Measurements from ENCODE around the gene INO80B.

Gene INO80B

DNA sequence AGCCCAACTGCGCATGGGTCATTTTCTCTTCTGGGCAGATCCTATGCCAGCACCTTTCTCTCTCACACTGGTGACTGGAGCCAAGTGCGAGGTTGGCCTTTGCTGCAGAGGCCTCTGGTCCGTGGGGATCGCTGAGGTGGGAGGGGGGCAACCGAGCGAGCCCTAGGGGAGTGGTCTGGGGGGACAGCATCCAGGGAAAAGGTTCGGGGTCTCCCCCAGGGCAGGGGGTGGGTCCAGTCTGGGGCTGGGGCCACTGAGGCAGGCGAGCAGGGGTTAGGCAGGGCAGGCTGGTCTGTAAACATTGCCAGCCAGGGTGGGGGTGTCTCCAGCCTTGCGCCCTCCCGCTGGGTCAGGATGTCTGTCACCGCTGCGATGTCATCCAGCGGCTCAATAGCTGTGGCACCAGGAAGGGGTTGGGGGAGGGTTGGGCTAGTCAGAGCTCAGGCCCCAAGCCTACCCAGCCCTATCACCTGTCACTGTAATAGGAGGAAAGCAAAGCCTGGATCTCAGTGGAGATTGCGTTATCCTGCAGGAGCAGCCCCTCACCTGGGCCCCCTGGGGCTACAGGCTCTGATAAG lies 28.6 kb upstream of the INO80B start:
- TF ChIP-seq RAD21 (IDR thresholded peaks at IDR 0.05; ENCODE audit: low read depth) (no peak), FOXM1 (IDR thresholded peaks at IDR 0.05; ENCODE audit: borderline replicate concordance, low read depth) (no peak), TAF1 (IDR thresholded peaks at IDR 0.05; ENCODE audit: low read depth) (no peak), CEBPB (IDR thresholded peaks at IDR 0.05) (no peak), EGR1 (IDR thresholded peaks at IDR 0.05) (no peak), EP300 (IDR thresholded peaks at IDR 0.05; ENCODE audit: borderline replicate concordance) (no peak)
- TF ChIP-seq, protein P1, sequence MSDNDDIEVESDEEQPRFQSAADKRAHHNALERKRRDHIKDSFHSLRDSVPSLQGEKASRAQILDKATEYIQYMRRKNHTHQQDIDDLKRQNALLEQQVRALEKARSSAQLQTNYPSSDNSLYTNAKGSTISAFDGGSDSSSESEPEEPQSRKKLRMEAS (IDR thresholded peaks at IDR 0.05), result no peak
- TF ChIP-seq, protein P2, sequence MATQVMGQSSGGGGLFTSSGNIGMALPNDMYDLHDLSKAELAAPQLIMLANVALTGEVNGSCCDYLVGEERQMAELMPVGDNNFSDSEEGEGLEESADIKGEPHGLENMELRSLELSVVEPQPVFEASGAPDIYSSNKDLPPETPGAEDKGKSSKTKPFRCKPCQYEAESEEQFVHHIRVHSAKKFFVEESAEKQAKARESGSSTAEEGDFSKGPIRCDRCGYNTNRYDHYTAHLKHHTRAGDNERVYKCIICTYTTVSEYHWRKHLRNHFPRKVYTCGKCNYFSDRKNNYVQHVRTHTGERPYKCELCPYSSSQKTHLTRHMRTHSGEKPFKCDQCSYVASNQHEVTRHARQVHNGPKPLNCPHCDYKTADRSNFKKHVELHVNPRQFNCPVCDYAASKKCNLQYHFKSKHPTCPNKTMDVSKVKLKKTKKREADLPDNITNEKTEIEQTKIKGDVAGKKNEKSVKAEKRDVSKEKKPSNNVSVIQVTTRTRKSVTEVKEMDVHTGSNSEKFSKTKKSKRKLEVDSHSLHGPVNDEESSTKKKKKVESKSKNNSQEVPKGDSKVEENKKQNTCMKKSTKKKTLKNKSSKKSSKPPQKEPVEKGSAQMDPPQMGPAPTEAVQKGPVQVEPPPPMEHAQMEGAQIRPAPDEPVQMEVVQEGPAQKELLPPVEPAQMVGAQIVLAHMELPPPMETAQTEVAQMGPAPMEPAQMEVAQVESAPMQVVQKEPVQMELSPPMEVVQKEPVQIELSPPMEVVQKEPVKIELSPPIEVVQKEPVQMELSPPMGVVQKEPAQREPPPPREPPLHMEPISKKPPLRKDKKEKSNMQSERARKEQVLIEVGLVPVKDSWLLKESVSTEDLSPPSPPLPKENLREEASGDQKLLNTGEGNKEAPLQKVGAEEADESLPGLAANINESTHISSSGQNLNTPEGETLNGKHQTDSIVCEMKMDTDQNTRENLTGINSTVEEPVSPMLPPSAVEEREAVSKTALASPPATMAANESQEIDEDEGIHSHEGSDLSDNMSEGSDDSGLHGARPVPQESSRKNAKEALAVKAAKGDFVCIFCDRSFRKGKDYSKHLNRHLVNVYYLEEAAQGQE (IDR thresholded peaks at IDR 0.05; ENCODE audit: low read depth), result no peak

- TF ChIP-seq YY1 (IDR thresholded peaks at IDR 0.05; ENCODE audit: low read depth), result no peak
- TF ChIP-seq EGR1 (IDR thresholded peaks at IDR 0.05), result no peak
- TF ChIP-seq RAD21 (IDR thresholded peaks at IDR 0.05; ENCODE audit: low read depth), result no peak
- TF ChIP-seq ZBTB7A (IDR thresholded peaks at IDR 0.05; ENCODE audit: low read depth), result no peak
Measured at GRCh38 chr2:74427551-74427950, 27.3 kb upstream of the INO80B start.

DNA sequence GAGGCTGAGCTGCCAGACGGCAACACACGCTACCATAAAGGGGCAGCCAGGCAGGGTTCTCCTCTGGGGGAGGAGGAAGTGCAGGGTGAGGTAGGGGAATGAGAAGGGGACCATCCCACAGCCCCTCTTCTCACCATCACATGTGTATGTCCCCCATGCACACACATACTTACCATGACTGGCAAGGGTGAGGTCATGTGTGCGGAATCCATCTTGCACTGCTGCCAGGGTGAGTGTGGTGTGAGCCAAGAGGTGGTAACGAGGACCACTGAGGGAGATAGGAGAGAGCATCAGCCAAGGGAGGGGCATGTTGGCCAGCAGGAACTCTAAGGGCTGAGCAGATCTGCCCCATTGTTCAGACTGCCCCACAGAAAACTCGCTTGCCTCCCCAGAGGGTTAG lies 26.2 kb upstream of the INO80B start:
- TF ChIP-seq TAF1 (IDR thresholded peaks at IDR 0.05; ENCODE audit: low read depth), result no peak
- TF ChIP-seq TCF12 (IDR thresholded peaks at IDR 0.05; ENCODE audit: low read depth), result no peak

GRCh38 chr2:74429487-74430451 lies 25.1 kb upstream of the INO80B start:
- TF ChIP-seq NFIC (IDR thresholded peaks at IDR 0.05), result no peak
- TF ChIP-seq TAF1 (IDR thresholded peaks at IDR 0.05; ENCODE audit: low read depth), result no peak
- TF ChIP-seq FOXM1 (IDR thresholded peaks at IDR 0.05; ENCODE audit: borderline replicate concordance, low read depth), result no peak
- no peak for TF ChIP-seq ZBTB7A (IDR thresholded peaks at IDR 0.05; ENCODE audit: low read depth)
- no peak for TF ChIP-seq CEBPB (IDR thresholded peaks at IDR 0.05)
- no peak for TF ChIP-seq EP300 (IDR thresholded peaks at IDR 0.05; ENCODE audit: borderline replicate concordance)
- no peak for TF ChIP-seq EGR1 (IDR thresholded peaks at IDR 0.05)
- TF ChIP-seq RAD21 (IDR thresholded peaks at IDR 0.05; ENCODE audit: low read depth), result no peak
- TF ChIP-seq, protein P3, sequence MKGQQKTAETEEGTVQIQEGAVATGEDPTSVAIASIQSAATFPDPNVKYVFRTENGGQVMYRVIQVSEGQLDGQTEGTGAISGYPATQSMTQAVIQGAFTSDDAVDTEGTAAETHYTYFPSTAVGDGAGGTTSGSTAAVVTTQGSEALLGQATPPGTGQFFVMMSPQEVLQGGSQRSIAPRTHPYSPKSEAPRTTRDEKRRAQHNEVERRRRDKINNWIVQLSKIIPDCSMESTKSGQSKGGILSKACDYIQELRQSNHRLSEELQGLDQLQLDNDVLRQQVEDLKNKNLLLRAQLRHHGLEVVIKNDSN (IDR thresholded peaks at IDR 0.05), result no peak
- TF ChIP-seq TEAD4 (IDR thresholded peaks at IDR 0.05), result no peak
- TF ChIP-seq, protein P1 (IDR thresholded peaks at IDR 0.05), result no peak
- TF ChIP-seq, protein P2 (IDR thresholded peaks at IDR 0.05; ENCODE audit: low read depth), result no peak
- TF ChIP-seq TCF12 (IDR thresholded peaks at IDR 0.05; ENCODE audit: low read depth), result no peak
- no peak for TF ChIP-seq YY1 (IDR thresholded peaks at IDR 0.05; ENCODE audit: low read depth)

DNA sequence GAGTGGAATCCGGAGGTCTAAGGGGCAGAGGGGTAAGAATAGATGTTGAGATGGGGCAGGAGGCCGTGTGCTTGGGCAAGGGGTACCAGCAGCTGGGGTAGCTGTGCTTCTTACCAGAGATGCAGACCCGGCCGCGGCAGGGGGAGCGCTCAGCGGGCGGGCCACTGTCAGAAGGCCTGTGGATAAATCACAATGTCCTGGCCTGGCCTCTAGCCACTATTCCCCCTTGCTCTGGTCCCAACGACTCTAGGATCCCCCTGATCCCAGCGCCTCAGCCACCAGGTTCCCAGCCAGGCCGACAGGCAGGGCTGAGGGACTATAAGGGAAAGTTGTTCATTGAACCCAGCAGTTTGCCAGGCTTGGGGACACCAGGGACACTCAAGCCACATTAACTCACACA lies 24.4 kb upstream of the INO80B start:
- TF ChIP-seq, protein P2 (IDR thresholded peaks at IDR 0.05; ENCODE audit: low read depth), result no peak
- TF ChIP-seq RAD21 (IDR thresholded peaks at IDR 0.05; ENCODE audit: low read depth), result no peak
- TF ChIP-seq, protein P1 (IDR thresholded peaks at IDR 0.05), result no peak
- no peak for TF ChIP-seq TEAD4 (IDR thresholded peaks at IDR 0.05)
- TF ChIP-seq, protein P3 (IDR thresholded peaks at IDR 0.05), result no peak
- no peak for TF ChIP-seq EGR1 (IDR thresholded peaks at IDR 0.05)
- no peak for TF ChIP-seq CREB1 (IDR thresholded peaks at IDR 0.05; ENCODE audit: low read depth)
- no peak for TF ChIP-seq NFIC (IDR thresholded peaks at IDR 0.05)
- TF ChIP-seq FOXM1 (IDR thresholded peaks at IDR 0.05; ENCODE audit: borderline replicate concordance, low read depth), result no peak

Data from Ishikawa (cell line).